Transverse colon (tissue), 4 donors: ENCODE data around the gene FAM219A. TPM values are rescaled to one million over a fixed set of nuclear protein-coding genes. Genes with fewer than 3 reads are reported as not detected.

Experiments
- DNase-seq: peaks from one replicate; pipeline ENCODE4 v3.0.0-alpha.2; 2019
- H3K27ac ChIP-seq, 4 donors: fragments of 200-600 bp; sonication (generic); 2 replicates each; pipeline ENCODE4 v1.5.1; 2016 to 2018; ENCODE audit warnings: inconsistent platforms in 4 of 4
- H3K27me3 ChIP-seq: fragments of 200-600 bp; sonication (generic); 2 replicates; pipeline ENCODE4 v1.5.1; 2017; ENCODE audit warnings: inconsistent platforms
- H3K36me3 ChIP-seq, 4 donors: fragments of 200-600 bp; sonication (generic); 2 replicates each; pipeline ENCODE4 v1.5.1; 2017 to 2019; ENCODE audit warnings: inconsistent platforms in 4 of 4
- H3K4me1 ChIP-seq, 4 donors: fragments of 200-600 bp; sonication (generic); 2 replicates each; pipeline ENCODE4 v1.5.1; 2017 to 2020; ENCODE audit warnings: inconsistent platforms in 4 of 4
- H3K4me3 ChIP-seq, 4 donors: fragments of 200-600 bp; sonication (generic); 1 replicate in 1 of 4; 2 replicates in 3 of 4; pipeline versions ENCODE4 v1.5.1 to v1.6.1; 2017 to 2019; ENCODE audit warnings: inconsistent platforms in 4 of 4
- H3K9me3 ChIP-seq, 2 donors: fragments of 200-600 bp; sonication (generic); 2 replicates each; pipeline ENCODE4 v1.5.1; 2017 to 2019; ENCODE audit warnings: inconsistent platforms in 2 of 2
- EP300 ChIP-seq: sonication (generic); formaldehyde crosslinking; IDR thresholded peaks from one replicate; pipeline ENCODE4 v1.6.1; 2017; ENCODE audit warnings: antibody characterized with exemption, low read depth
- POLR2A ChIP-seq: fragments of 450-650 bp; IDR thresholded peaks from one replicate; pipeline ENCODE4 v1.6.1; 2016; ENCODE audit warnings: antibody characterized with exemption, mild to moderate bottlenecking, moderate library complexity
- POLR2AphosphoS5 ChIP-seq, 3 donors: sonication (generic); formaldehyde crosslinking; IDR thresholded peaks; one replicate each; pipeline ENCODE4 v1.6.1; 2016; ENCODE audit warnings: antibody characterized with exemption in 3 of 3
- WGBS, 2 donors: methylation state at CpG; one replicate each; pipeline ENCODE4 v1.1.5; 2018; ENCODE audit warnings: low coverage in 1 of 2; 5-methylcytosine and 5-hydroxymethylcytosine counted together
- in situ Hi-C, 4 donors: fragments of 200-750 bp; cut with MboI; loops; one replicate each; pipeline versions ENCODE4 v1.15.0 to v1.15.1; 2017; ENCODE audit warnings: low sequenced_read_pairs in 3 of 4, low pct_ligation_motif_present in 1 of 4, low pct_unique_long_range_greater_than_20kb in 1 of 4
- intact Hi-C: fragments of 100-400 bp; cut with DNase I; formaldehyde crosslinking; loops from one replicate; pipeline ENCODE4 v1.15.1; 2023; ENCODE audit warnings: low total_unique reads
- total RNA-seq, 4 donors: library from RNA; depleted of rRNA; stranded (reverse); fragments of >200 nt; gene quantifications; one replicate each; pipeline ENCODE4 v1.1.0, GENCODE V29; 2016
- TF ChIP-seq, protein P1 (sequence below), 5 experiments: fragments of 200-600 bp in 3 of 5; fragments of 450-650 bp in 2 of 5; sonication (generic) in 3 of 5; IDR thresholded peaks; 1 replicate in 2 of 5; 2 replicates in 3 of 5; pipeline ENCODE4 v1.5.1; 2016 to 2017; ENCODE audit warnings: antibody characterized with exemption in 5 of 5, inconsistent platforms in 3 of 5, mild to moderate bottlenecking in 2 of 5, moderate library complexity in 1 of 5

FAM219A gene
- total RNA-seq, 4 donors from 2014 or later: 3.7 to 15.3 (median 8.0) TPM

- in situ Hi-C loops: no loop called here
- 34 to 35% methylated on average over 4 to 5 of the region's 5 CpGs for WGBS, 2 donors
- H3K36me3 ChIP-seq: no peaks in the 10 kb centered on the region
Observed at GRCh38 chr9:34479431-34479866, 21.1 kb upstream of the FAM219A start.

DNA sequence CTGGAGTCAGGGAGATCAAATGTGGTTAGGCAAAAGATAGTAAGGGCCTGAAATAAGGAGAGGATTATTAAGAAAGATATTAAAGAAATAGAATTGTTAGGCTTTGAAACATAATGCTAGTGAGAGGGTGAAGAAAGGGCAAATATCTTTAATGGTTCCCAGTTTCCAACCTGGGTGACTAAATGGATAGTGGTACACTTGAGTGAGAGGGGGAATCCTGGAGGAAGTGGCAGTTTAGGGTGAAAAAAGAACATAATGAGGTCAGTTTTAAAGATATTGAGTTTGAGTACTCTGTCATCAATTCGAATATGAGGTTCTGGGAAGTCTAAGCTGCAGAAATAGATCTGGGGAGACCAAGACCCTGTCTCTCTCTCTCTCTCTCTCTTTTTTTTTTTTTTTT, 19.2 kb upstream of the FAM219A start:
- 81 to 83% methylated on average over 1 of the region's 1 CpG for WGBS, 2 donors
- intact Hi-C loops: no loop called here
- TF ChIP-seq POLR2A: no peak
- peaks cover 0 to 8% (median 1%) of the 10 kb centered on the region in 4 donors for H3K4me1 ChIP-seq
- no peak overlapping the region for H3K4me3 ChIP-seq
- in situ Hi-C loops: no loop called here
- no peak overlapping the region for H3K27ac ChIP-seq
- H3K36me3 ChIP-seq: no peaks in the 10 kb centered on the region
- peaks cover 4% of the 10 kb centered on the region for H3K27me3 ChIP-seq
- no peak for DNase-seq
- no peaks in the 10 kb centered on the region for H3K9me3 ChIP-seq

More at GRCh38 chr9:34479431-34479866, 21.1 kb upstream of the FAM219A start:
- H3K9me3 ChIP-seq: no peaks in the 10 kb centered on the region
- H3K27me3 ChIP-seq: no peaks in the 10 kb centered on the region
- peaks cover 0 to 8% (median 1%) of the 10 kb centered on the region in 4 donors for H3K4me1 ChIP-seq
- H3K27ac ChIP-seq: no peak overlapping the region
- intact Hi-C loops: no loop called here
- TF ChIP-seq POLR2A (no peak), POLR2AphosphoS5 (IDR thresholded peaks at IDR 0.05) (no peak), EP300 (no peak)
- TF ChIP-seq, protein P1, sequence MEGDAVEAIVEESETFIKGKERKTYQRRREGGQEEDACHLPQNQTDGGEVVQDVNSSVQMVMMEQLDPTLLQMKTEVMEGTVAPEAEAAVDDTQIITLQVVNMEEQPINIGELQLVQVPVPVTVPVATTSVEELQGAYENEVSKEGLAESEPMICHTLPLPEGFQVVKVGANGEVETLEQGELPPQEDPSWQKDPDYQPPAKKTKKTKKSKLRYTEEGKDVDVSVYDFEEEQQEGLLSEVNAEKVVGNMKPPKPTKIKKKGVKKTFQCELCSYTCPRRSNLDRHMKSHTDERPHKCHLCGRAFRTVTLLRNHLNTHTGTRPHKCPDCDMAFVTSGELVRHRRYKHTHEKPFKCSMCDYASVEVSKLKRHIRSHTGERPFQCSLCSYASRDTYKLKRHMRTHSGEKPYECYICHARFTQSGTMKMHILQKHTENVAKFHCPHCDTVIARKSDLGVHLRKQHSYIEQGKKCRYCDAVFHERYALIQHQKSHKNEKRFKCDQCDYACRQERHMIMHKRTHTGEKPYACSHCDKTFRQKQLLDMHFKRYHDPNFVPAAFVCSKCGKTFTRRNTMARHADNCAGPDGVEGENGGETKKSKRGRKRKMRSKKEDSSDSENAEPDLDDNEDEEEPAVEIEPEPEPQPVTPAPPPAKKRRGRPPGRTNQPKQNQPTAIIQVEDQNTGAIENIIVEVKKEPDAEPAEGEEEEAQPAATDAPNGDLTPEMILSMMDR (IDR thresholded peaks at IDR 0.05): no peak
- no peak for DNase-seq
- H3K4me3 ChIP-seq: no peak overlapping the region

DNA sequence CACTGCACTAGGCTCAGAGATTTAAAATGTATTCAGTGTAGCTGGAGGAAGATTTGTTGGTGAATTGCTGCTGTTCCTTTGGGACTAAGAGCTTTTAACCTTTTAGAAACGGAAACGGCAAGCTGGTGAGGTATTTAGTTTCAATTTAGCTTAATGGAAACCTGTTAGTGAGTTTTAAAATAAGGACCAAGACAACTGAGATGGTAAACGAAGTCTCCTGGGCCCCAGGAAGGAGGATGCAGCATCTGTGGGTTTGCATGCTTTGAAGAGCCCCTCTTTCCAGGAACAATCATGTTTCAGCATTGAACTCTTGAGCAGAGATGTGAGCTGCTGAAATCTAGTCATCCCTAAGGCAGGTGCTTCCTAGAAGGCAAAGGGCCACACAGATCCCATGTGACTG, 16.7 kb upstream of the FAM219A start:
- WGBS, 2 donors: 47 to 62% methylated on average over 3 of the region's 3 CpGs
- DNase-seq: no peak
- intact Hi-C loops: no loop called here

DNA sequence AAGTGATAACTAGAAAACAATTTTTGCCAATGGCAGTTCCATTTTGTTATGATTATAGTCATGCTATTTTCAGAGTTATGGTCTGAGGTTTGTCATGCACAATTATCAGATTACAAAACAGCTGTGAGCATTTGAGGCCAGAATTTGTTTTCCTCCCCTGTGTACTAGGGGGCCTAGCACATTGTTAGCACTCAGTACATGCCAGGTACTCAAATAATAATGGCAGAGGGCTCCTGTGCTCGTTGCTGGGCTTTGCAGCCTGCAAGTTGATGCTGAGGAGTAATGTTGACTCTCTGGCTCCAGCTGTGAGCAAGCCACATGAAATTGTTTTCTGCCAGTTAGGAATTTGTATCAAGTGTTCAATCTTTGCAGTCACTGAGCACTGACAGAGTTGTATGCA, 7.1 kb upstream of the FAM219A start:
- H3K36me3 ChIP-seq: no peaks in the 10 kb centered on the region
- TF ChIP-seq POLR2AphosphoS5 (IDR thresholded peaks at IDR 0.05) (no peak), POLR2A (no peak), EP300 (no peak)
- TF ChIP-seq, protein P1 (IDR thresholded peaks at IDR 0.05): no peak

More for the DNA sequence above, 16.7 kb upstream of the FAM219A start:
- Histone ChIP-seq H3K27me3 (peaks cover 4% of the 10 kb centered on the region), H3K9me3 (no peaks in the 10 kb centered on the region), H3K4me3 (no peak overlapping the region), H3K4me1 (peaks cover 0 to 8% (median 1%) of the 10 kb centered on the region in 4 donors), H3K27ac (no peak overlapping the region), H3K36me3 (no peaks in the 10 kb centered on the region)
- TF ChIP-seq EP300 (no peak), POLR2A (no peak), POLR2AphosphoS5 (IDR thresholded peaks at IDR 0.05) (no peak)
- TF ChIP-seq, protein P1 (IDR thresholded peaks at IDR 0.05): no peak
- in situ Hi-C loops: no loop called here

DNA sequence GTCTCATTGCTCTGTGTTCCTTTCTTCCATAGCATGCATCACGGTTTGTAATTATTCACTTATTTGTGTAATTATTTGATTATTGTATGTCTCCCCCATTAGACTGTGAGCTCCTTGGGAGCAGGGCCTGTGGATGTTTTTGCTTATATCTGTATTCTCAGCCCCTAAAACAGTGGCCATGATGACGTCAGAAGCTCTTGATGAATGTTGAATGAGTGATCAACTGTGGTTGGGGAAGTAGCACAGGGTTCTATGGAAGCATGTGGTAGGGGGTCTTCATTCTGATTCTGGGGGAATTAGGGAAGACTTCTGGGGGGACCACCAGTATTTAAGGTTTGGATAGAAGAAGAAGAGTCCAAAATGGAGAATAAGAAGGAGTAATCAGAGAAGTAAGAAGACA, 6.2 kb upstream of the FAM219A start:
- Histone ChIP-seq H3K27ac (no peak overlapping the region), H3K36me3 (no peaks in the 10 kb centered on the region), H3K4me1 (no peaks in the 10 kb centered on the region), H3K27me3 (peaks cover 11% of the 10 kb centered on the region), H3K4me3 (no peak overlapping the region), H3K9me3 (no peaks in the 10 kb centered on the region)
- in situ Hi-C loops (no loop called here), intact Hi-C loops (no loop called here)
- DNase-seq: no peak
- 66 to 78% methylated on average over 2 of the region's 2 CpGs for WGBS, 2 donors
- no peak for TF ChIP-seq POLR2AphosphoS5 (IDR thresholded peaks at IDR 0.05)
- TF ChIP-seq EP300: no peak
- TF ChIP-seq, protein P1 (IDR thresholded peaks at IDR 0.05): no peak
- TF ChIP-seq POLR2A: no peak

More for the DNA sequence above, 7.1 kb upstream of the FAM219A start:
- 10% methylated on average over 1 of the region's 1 CpG; no CpG with 5 or more reads in 1 of the 2 donors for WGBS, 2 donors
- peaks cover 6% of the 10 kb centered on the region for H3K27me3 ChIP-seq
- no peaks in the 10 kb centered on the region for H3K9me3 ChIP-seq
- H3K4me1 ChIP-seq: no peaks in the 10 kb centered on the region
- DNase-seq: no peak
- H3K27ac ChIP-seq: no peak overlapping the region
- in situ Hi-C loops: no loop called here
- intact Hi-C loops: no loop called here
- H3K4me3 ChIP-seq: no peak overlapping the region
